ENCODE measurements around the gene KLF14. TPM values are rescaled to one million over a fixed set of nuclear protein-coding genes. Genes with fewer than 3 reads are reported as not detected.

Gene KLF14
- total RNA-seq, 1 experiment from 2014 or later: not detected

Other genes starting within 250 kb of the KLF14 start
- gene MEST, start 242.1 kb downstream of the KLF14 start, total RNA-seq (2021): 130 to 188 TPM (median 143 TPM) in 3 replicates
- 50.9 to 68.4 TPM (median 64.9 TPM) in 3 replicates for gene COPG2, start 65.5 kb downstream of the KLF14 start, total RNA-seq (2021)
- not detected in 3 replicates for gene TSGA13, start 47.7 kb downstream of the KLF14 start, total RNA-seq (2021)